H9 (cell line): ENCODE measurements around the gene ZNF561. TPM values are rescaled to one million over a fixed set of nuclear protein-coding genes. Genes with fewer than 3 reads are reported as not detected.

Experiments used
- DNase-seq: peaks from one replicate; pipeline ENCODE4 v3.0.0-alpha.2; 2017
- H2AFZ ChIP-seq: one replicate; pipeline ENCODE4 v1.6.1; 2013; ENCODE audit warnings: mild to moderate bottlenecking, low read length, control low read depth, moderate library complexity
- H2AK5ac ChIP-seq: 2 replicates; pipeline ENCODE4 v1.6.1; 2013; ENCODE audit warnings: low read length, control low read depth, mixed read lengths; ENCODE audit not compliant: insufficient read length
- H2BK120ac ChIP-seq: one replicate; pipeline ENCODE4 v1.6.1; 2013; ENCODE audit warnings: low read depth, mild to moderate bottlenecking, low read length, control low read depth, inconsistent platforms; ENCODE audit not compliant: poor library complexity, severe bottlenecking
- H2BK12ac ChIP-seq: 2 replicates; pipeline ENCODE4 v1.6.1; 2013; ENCODE audit warnings: low read length, control low read depth, mixed read lengths, low read depth; ENCODE audit not compliant: insufficient read length
- H2BK15ac ChIP-seq: 2 replicates; pipeline ENCODE4 v1.6.1; 2013; ENCODE audit warnings: low read depth, low read length, control low read depth
- H2BK20ac ChIP-seq: one replicate; pipeline ENCODE4 v1.6.1; 2013; ENCODE audit warnings: low read depth, mild to moderate bottlenecking, low read length, control low read depth, inconsistent platforms; ENCODE audit not compliant: poor library complexity, severe bottlenecking
- H2BK5ac ChIP-seq: 2 replicates; pipeline ENCODE4 v1.6.1; 2013; ENCODE audit warnings: low read length, control low read depth, mixed read lengths; ENCODE audit not compliant: insufficient read length
- H3K14ac ChIP-seq: 2 replicates; pipeline ENCODE4 v1.6.1; 2013; ENCODE audit warnings: low read length, control low read depth; ENCODE audit not compliant: insufficient read depth
- H3K18ac ChIP-seq: 2 replicates; pipeline ENCODE4 v1.6.1; 2013; ENCODE audit warnings: low read depth, mild to moderate bottlenecking, mixed read lengths, low read length, control low read depth; ENCODE audit not compliant: insufficient read length
- H3K23ac ChIP-seq: 2 replicates; pipeline ENCODE4 v1.6.1; 2013; ENCODE audit warnings: low read length, control low read depth, mixed read lengths, low read depth; ENCODE audit not compliant: insufficient read length
- H3K23me2 ChIP-seq: 2 replicates; pipeline ENCODE4 v1.6.1; 2013; ENCODE audit warnings: low read depth, mild to moderate bottlenecking, mixed read lengths, low read length, control low read depth; ENCODE audit not compliant: insufficient read length, poor library complexity, severe bottlenecking
- H3K27ac ChIP-seq: 2 replicates; pipeline ENCODE4 v1.5.1; 2013; ENCODE audit warnings: low read length, control low read depth, mixed read lengths, low read depth; ENCODE audit not compliant: insufficient read length
- H3K27me3 ChIP-seq: 2 replicates; pipeline ENCODE4 v1.6.1; 2013; ENCODE audit warnings: low read length, control low read depth, inconsistent platforms; ENCODE audit not compliant: insufficient read depth
- H3K4ac ChIP-seq: 2 replicates; pipeline ENCODE4 v1.6.1; 2013; ENCODE audit warnings: low read depth, mild to moderate bottlenecking, control low read depth, inconsistent platforms, low read length, moderate library complexity
- H3K4me1 ChIP-seq: 2 replicates; pipeline ENCODE4 v1.6.1; 2013; ENCODE audit warnings: low read length, control low read depth, inconsistent platforms; ENCODE audit not compliant: insufficient read depth
- H3K4me2 ChIP-seq: 2 replicates; pipeline ENCODE4 v1.6.1; 2013; ENCODE audit warnings: low read length, control low read depth, mixed read lengths; ENCODE audit not compliant: insufficient read length, insufficient read depth
- H3K56ac ChIP-seq: 2 replicates; pipeline ENCODE4 v1.6.1; 2013; ENCODE audit warnings: low read depth, mild to moderate bottlenecking, mixed read lengths, low read length, control low read depth; ENCODE audit not compliant: insufficient read length
- H3K79me1 ChIP-seq: 2 replicates; pipeline ENCODE4 v1.6.1; 2013; ENCODE audit warnings: low read depth, mild to moderate bottlenecking, moderate library complexity, low read length, control low read depth, inconsistent platforms; ENCODE audit not compliant: insufficient read depth, poor library complexity, severe bottlenecking
- H3K79me2 ChIP-seq: 2 replicates; pipeline ENCODE4 v1.6.1; 2013; ENCODE audit warnings: low read length, control low read depth, inconsistent platforms; ENCODE audit not compliant: insufficient read depth
- H3K9ac ChIP-seq: 2 replicates; pipeline ENCODE4 v1.6.1; 2013; ENCODE audit warnings: low read length, control low read depth, mixed read lengths; ENCODE audit not compliant: insufficient read length; ENCODE audit errors: extremely low read depth
- H3K9me3 ChIP-seq: one replicate; pipeline ENCODE4 v1.6.1; 2013; ENCODE audit warnings: low read depth, low read length, inconsistent platforms; ENCODE audit not compliant: control insufficient read depth
- H3T11ph ChIP-seq: one replicate; pipeline ENCODE4 v1.6.1; 2013; ENCODE audit warnings: mild to moderate bottlenecking, low read length, control low read depth, inconsistent platforms
- H4K20me1 ChIP-seq: one replicate; pipeline ENCODE4 v1.6.1; 2013; ENCODE audit not compliant: control insufficient read depth, insufficient read length, insufficient read depth
- H4K5ac ChIP-seq: 2 replicates; pipeline ENCODE4 v1.6.1; 2013; ENCODE audit warnings: low read depth, mild to moderate bottlenecking, mixed read lengths, low read length, control low read depth; ENCODE audit not compliant: insufficient read length
- H4K8ac ChIP-seq: replicated peaks from 2 replicates; pipeline ENCODE4 v1.6.1; 2013; ENCODE audit warnings: low read length, control low read depth, mixed read lengths, low read depth; ENCODE audit not compliant: insufficient read length
- H4K91ac ChIP-seq: 2 replicates; pipeline ENCODE4 v1.6.1; 2013; ENCODE audit warnings: low read depth, mild to moderate bottlenecking, moderate library complexity, mixed read lengths, low read length, control low read depth; ENCODE audit not compliant: insufficient read length
- H3K27ac Mint-ChIP-seq, 3 experiments: 2 replicates in 2 of 3; 3 replicates in 1 of 3; pipeline ENCODE4 v1.8.0; 2020 to 2021; ENCODE audit warnings: mixed read lengths in 3 of 3, mild to moderate bottlenecking in 1 of 3, moderate library complexity in 1 of 3
- H3K27me3 Mint-ChIP-seq: 2 replicates; pipeline ENCODE4 v1.8.0; 2021; ENCODE audit warnings: low read depth, mild to moderate bottlenecking, moderate library complexity, mixed read lengths
- H3K36me3 Mint-ChIP-seq, 3 experiments: 2 replicates in 2 of 3; 3 replicates in 1 of 3; pipeline ENCODE4 v1.8.0; 2020 to 2021; ENCODE audit warnings: low read depth in 3 of 3, mixed read lengths in 3 of 3; ENCODE audit not compliant: insufficient read depth in 1 of 3
- H3K4me1 Mint-ChIP-seq, 2 experiments: 2 replicates each; pipeline ENCODE4 v1.8.0; 2020; ENCODE audit warnings: mixed read lengths in 2 of 2
- H3K4me3 Mint-ChIP-seq, 2 experiments: 2 replicates in 1 of 2; 3 replicates in 1 of 2; pipeline ENCODE4 v1.8.0; 2020 to 2021; ENCODE audit warnings: mild to moderate bottlenecking in 2 of 2, mixed read lengths in 2 of 2, moderate library complexity in 1 of 2
- H3K9me3 Mint-ChIP-seq, 2 experiments: 2 replicates in 1 of 2; 3 replicates in 1 of 2; pipeline ENCODE4 v1.8.0; 2020; ENCODE audit warnings: mild to moderate bottlenecking in 2 of 2, mixed read lengths in 2 of 2, moderate library complexity in 1 of 2
- WGBS: extraction: QIAGEN DNeasy Blood & Tissue Kit; methylation state at CpG from one replicate; pipeline ENCODE4 v1.1.7; 2013; ENCODE audit warnings: missing lambda C conversion rate, low lambda C conversion rate, mixed read lengths; ENCODE audit not compliant: insufficient read length; ENCODE audit errors: extremely low coverage; 5-methylcytosine and 5-hydroxymethylcytosine counted together
- total RNA-seq: library from RNA; stranded (reverse); gene quantifications from 2 replicates; pipeline ENCODE4 v1.2.1, GENCODE V29; 2021
- TF ChIP-seq, protein P1 (sequence below): fragments of 200-600 bp; sonication (generic); conservative IDR thresholded peaks from 3 replicates; pipeline ENCODE4 v1.8.0; 2021; ENCODE audit warnings: antibody characterized with exemption, mild to moderate bottlenecking

Gene ZNF561
- total RNA-seq, 1 experiment from 2014 or later = 50.8 TPM

DNA sequence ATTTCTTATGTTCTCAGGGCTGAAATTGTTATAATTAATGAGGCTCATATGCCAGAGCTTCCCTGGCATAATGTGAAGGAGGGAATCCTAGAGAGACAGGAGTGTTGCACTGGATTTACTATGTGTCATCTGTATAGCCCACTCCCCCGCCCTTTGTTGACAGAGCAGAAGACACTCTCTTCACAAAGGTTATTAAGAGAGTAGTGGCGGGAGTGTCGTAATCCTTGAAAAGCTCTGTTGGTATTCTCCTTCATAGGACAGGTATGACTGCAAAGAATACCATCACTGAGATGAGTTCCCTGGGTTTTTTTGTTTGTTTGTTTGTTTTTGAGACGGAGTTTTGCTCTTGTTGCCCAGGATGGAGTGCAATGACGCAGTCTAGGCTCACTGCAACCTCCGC, 50.8 kb downstream of the ZNF561 start:
- H3K79me1 ChIP-seq = no peaks in the 10 kb centered on the region
- no peak overlapping the region for H2BK12ac ChIP-seq
- no peak overlapping the region for H3K56ac ChIP-seq
- no peak overlapping the region for H2BK20ac ChIP-seq
- no peak for DNase-seq
- H3K23me2 ChIP-seq = no peaks in the 10 kb centered on the region
- Mint-ChIP-seq H3K9me3 (peaks cover 90 to 99% of the 10 kb centered on the region in 2 experiments), H3K27me3 (peaks cover 3% of the 10 kb centered on the region), H3K4me1 (peaks cover 12 to 17% of the 10 kb centered on the region in 2 experiments), H3K4me3 (no peak overlapping the region), H3K36me3 (peaks cover 95 to 100% (median 97%) of the 10 kb centered on the region in 3 experiments), H3K27ac (no peak overlapping the region)
- no peak overlapping the region for H3K4me2 ChIP-seq
- no peak overlapping the region for H2BK120ac ChIP-seq
- no peak overlapping the region for H3K14ac ChIP-seq
- H3K23ac ChIP-seq = no peak overlapping the region
- no peak overlapping the region for H3K27ac ChIP-seq
- H4K20me1 ChIP-seq = no peaks in the 10 kb centered on the region
- no peaks in the 10 kb centered on the region for H3K27me3 ChIP-seq
- H3T11ph ChIP-seq = no peak overlapping the region
- no peak overlapping the region for H2BK5ac ChIP-seq
- H2AK5ac ChIP-seq = no peak overlapping the region
- TF ChIP-seq, protein P1, sequence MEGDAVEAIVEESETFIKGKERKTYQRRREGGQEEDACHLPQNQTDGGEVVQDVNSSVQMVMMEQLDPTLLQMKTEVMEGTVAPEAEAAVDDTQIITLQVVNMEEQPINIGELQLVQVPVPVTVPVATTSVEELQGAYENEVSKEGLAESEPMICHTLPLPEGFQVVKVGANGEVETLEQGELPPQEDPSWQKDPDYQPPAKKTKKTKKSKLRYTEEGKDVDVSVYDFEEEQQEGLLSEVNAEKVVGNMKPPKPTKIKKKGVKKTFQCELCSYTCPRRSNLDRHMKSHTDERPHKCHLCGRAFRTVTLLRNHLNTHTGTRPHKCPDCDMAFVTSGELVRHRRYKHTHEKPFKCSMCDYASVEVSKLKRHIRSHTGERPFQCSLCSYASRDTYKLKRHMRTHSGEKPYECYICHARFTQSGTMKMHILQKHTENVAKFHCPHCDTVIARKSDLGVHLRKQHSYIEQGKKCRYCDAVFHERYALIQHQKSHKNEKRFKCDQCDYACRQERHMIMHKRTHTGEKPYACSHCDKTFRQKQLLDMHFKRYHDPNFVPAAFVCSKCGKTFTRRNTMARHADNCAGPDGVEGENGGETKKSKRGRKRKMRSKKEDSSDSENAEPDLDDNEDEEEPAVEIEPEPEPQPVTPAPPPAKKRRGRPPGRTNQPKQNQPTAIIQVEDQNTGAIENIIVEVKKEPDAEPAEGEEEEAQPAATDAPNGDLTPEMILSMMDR = no peak
- peaks cover 61% of the 10 kb centered on the region for H3K79me2 ChIP-seq
- H2AFZ ChIP-seq = no peak overlapping the region
- no peak overlapping the region for H3K4ac ChIP-seq
- no peaks in the 10 kb centered on the region for H3K4me1 ChIP-seq
- H3K9ac ChIP-seq = no peak overlapping the region
- H4K5ac ChIP-seq = no peak overlapping the region
- no CpG with 5 or more reads among the region's 6 CpGs for WGBS
- H3K18ac ChIP-seq = no peak overlapping the region
- no peak overlapping the region for H4K8ac ChIP-seq
- no peak overlapping the region for H2BK15ac ChIP-seq
- H3K9me3 ChIP-seq = peaks cover 57% of the 10 kb centered on the region
- H4K91ac ChIP-seq = no peak overlapping the region
